ENCODE measurements around the gene SMU1. TPM values are rescaled to one million over a fixed set of nuclear protein-coding genes. Genes with fewer than 3 reads are reported as not detected.

The SMU1 gene
- total RNA-seq, 8 experiments from 2014 or later: 17.5 to 30.2 (median 27.1) TPM

GRCh38 chr9:33032865-33033264 lies 43.6 kb downstream of the SMU1 start:
- no peak overlapping the region for H3K4me3 ChIP-seq
- H3K27ac ChIP-seq: no peak overlapping the region
- ATAC-seq (replicated peaks in 6 of 8): peak in 1 of 8 experiments; percentile 13
- WGBS, 10 experiments: 56 to 100% (median 83%) methylated on average over 1 to 5 of the region's 5 CpGs; no CpG with 5 or more reads in 1 of the 10 experiments
- H3K4me1 ChIP-seq (replicated peaks in 1 of 2): peaks cover 0 to 8% of the 10 kb centered on the region in 2 donors
- in situ Hi-C loops (cut with MboI; ENCODE audit: low pct_unique_long_range_greater_than_20kb in 2 of 9, low sequenced_read_pairs in 9 of 9, unreplicated experiment in 9 of 9): no loop called here

- in situ Hi-C loops (cut with MboI; ENCODE audit: low pct_unique_long_range_greater_than_20kb in 2 of 9, low sequenced_read_pairs in 9 of 9, unreplicated experiment in 9 of 9): no loop called here
- WGBS, 10 experiments: 50 to 100% (median 86%) methylated on average over 1 of the region's 1 CpG; no CpG with 5 or more reads in 6 of the 10 experiments
- no peak overlapping the region for H3K4me3 ChIP-seq
- ATAC-seq (replicated peaks in 6 of 8): no peak
- H3K4me1 ChIP-seq (replicated peaks in 1 of 2): peaks cover 3 to 10% of the 10 kb centered on the region in 2 donors
- no peak overlapping the region for H3K27ac ChIP-seq
Measured at GRCh38 chr9:33032292-33032691, 44.2 kb downstream of the SMU1 start.

GRCh38 chr9:33030285-33030684 lies 46.2 kb downstream of the SMU1 start:
- H3K4me3 ChIP-seq: no peak overlapping the region
- H3K27ac ChIP-seq: no peak overlapping the region
- ATAC-seq (replicated peaks in 6 of 8): no peak
- peaks cover 6 to 17% of the 10 kb centered on the region in 2 donors for H3K4me1 ChIP-seq (replicated peaks in 1 of 2)
- in situ Hi-C loops (cut with MboI; ENCODE audit: low pct_unique_long_range_greater_than_20kb in 2 of 9, low sequenced_read_pairs in 9 of 9, unreplicated experiment in 9 of 9): no loop called here
- WGBS, 10 experiments: 59 to 100% (median 90%) methylated on average over 2 to 5 of the region's 5 CpGs

GRCh38 chr9:33029231-33029786 lies 47.2 kb downstream of the SMU1 start:
- Histone ChIP-seq H3K27ac (no peak overlapping the region), H3K4me3 (no peak overlapping the region), H3K4me1 (replicated peaks in 1 of 2) (peaks cover 6 to 17% of the 10 kb centered on the region in 2 donors)
- 13 to 97% (median 73%) methylated on average over 1 to 4 of the region's 4 CpGs for WGBS, 10 experiments
- no peak for ATAC-seq (replicated peaks in 6 of 8)
- in situ Hi-C loops (cut with MboI; ENCODE audit: low pct_unique_long_range_greater_than_20kb in 2 of 9, low sequenced_read_pairs in 9 of 9, unreplicated experiment in 9 of 9): no loop called here

GRCh38 chr9:33025572-33026342 lies 50.7 kb downstream of the SMU1 start:
- WGBS, 10 experiments: 0 to 25% (median 5%) methylated on average over 1 to 12 of the region's 36 CpGs; no CpG with 5 or more reads in 1 of the 10 experiments
- ATAC-seq (replicated peaks in 6 of 8): peak; percentile 6 to 77 (median 66)
- in situ Hi-C loops (cut with MboI; ENCODE audit: low pct_unique_long_range_greater_than_20kb in 2 of 9, low sequenced_read_pairs in 9 of 9, unreplicated experiment in 9 of 9): no loop called here
- peak overlapping the region; percentile 89 to 97 (median 96) for H3K4me3 ChIP-seq
- H3K4me1 ChIP-seq (replicated peaks in 1 of 2): peaks cover 6 to 17% of the 10 kb centered on the region in 2 donors
- H3K27ac ChIP-seq: peak overlapping the region; percentile 92 to 98

GRCh38 chr9:33024966-33025571 lies 51.4 kb downstream of the SMU1 start, which contains the start of gene DNAJA1:
DNAJA1 (plus strand) TSS chr9:33025273; CDS start chr9:33026485, 1,212 bp downstream.
- in situ Hi-C loops (cut with MboI; ENCODE audit: low pct_unique_long_range_greater_than_20kb in 2 of 9, low sequenced_read_pairs in 9 of 9, unreplicated experiment in 9 of 9): no loop called here
- Histone ChIP-seq H3K4me1 (replicated peaks in 1 of 2) (peaks cover 6 to 17% of the 10 kb centered on the region in 2 donors), H3K27ac (peak within 1 kb of the TSS; percentile 92 to 98), H3K4me3 (peak within 1 kb of the TSS; percentile 89 to 97 (median 96))
- ATAC-seq (replicated peaks in 6 of 8): peak; percentile 76 to 90 (median 88)
- 0 to 5% (median 0%) methylated on average over 2 to 13 of the region's 61 CpGs; no CpG with 5 or more reads in 6 of the 10 experiments for WGBS, 10 experiments

GRCh38 chr9:33024126-33024965 lies 52.1 kb downstream of the SMU1 start:
- peak; percentile 2 to 48 (median 11) for ATAC-seq (replicated peaks in 6 of 8)
- in situ Hi-C loops (cut with MboI; ENCODE audit: low pct_unique_long_range_greater_than_20kb in 2 of 9, low sequenced_read_pairs in 9 of 9, unreplicated experiment in 9 of 9): no loop called here
- Histone ChIP-seq H3K27ac (peak overlapping the region; percentile 72 to 98), H3K4me3 (peak overlapping the region; percentile 89 to 97 (median 96)), H3K4me1 (replicated peaks in 1 of 2) (peaks cover 6 to 17% of the 10 kb centered on the region in 2 donors)
- WGBS, 10 experiments: 0 to 70% (median 27%) methylated on average over 1 to 22 of the region's 33 CpGs; no CpG with 5 or more reads in 1 of the 10 experiments

GRCh38 chr9:33023661-33024060 lies 52.8 kb downstream of the SMU1 start:
- in situ Hi-C loops (cut with MboI; ENCODE audit: low pct_unique_long_range_greater_than_20kb in 2 of 9, low sequenced_read_pairs in 9 of 9, unreplicated experiment in 9 of 9): no loop called here
- no peak for ATAC-seq (replicated peaks in 6 of 8)
- Histone ChIP-seq H3K27ac (no peak overlapping the region), H3K4me3 (peak overlapping the region; percentile 89 to 97 (median 96)), H3K4me1 (replicated peaks in 1 of 2) (peaks cover 6 to 17% of the 10 kb centered on the region in 2 donors)
- WGBS, 10 experiments: 67 to 100% (median 90%) methylated on average over 1 to 4 of the region's 4 CpGs; no CpG with 5 or more reads in 1 of the 10 experiments

- 50 to 100% (median 93%) methylated on average over 2 to 7 of the region's 7 CpGs for WGBS, 10 experiments
- in situ Hi-C loops (cut with MboI; ENCODE audit: low pct_unique_long_range_greater_than_20kb in 2 of 9, low sequenced_read_pairs in 9 of 9, unreplicated experiment in 9 of 9): no loop called here
- no peak overlapping the region for H3K4me3 ChIP-seq
- no peak for ATAC-seq (replicated peaks in 6 of 8)
- peaks cover 6 to 9% of the 10 kb centered on the region in 2 donors for H3K4me1 ChIP-seq (replicated peaks in 1 of 2)
- no peak overlapping the region for H3K27ac ChIP-seq
Measured at GRCh38 chr9:33022755-33023154, 53.7 kb downstream of the SMU1 start.

- H3K4me1 ChIP-seq (replicated peaks in 1 of 2): peaks cover 3 to 7% of the 10 kb centered on the region in 2 donors
- in situ Hi-C loops (cut with MboI; ENCODE audit: low pct_unique_long_range_greater_than_20kb in 2 of 9, low sequenced_read_pairs in 9 of 9, unreplicated experiment in 9 of 9): no loop called here
- 13 to 100% (median 90%) methylated on average over 2 to 3 of the region's 3 CpGs; no CpG with 5 or more reads in 1 of the 10 experiments for WGBS, 10 experiments
- H3K27ac ChIP-seq: no peak overlapping the region
- no peak overlapping the region for H3K4me3 ChIP-seq
- ATAC-seq (replicated peaks in 6 of 8): peak in 2 of 8 experiments; percentile 1 to 2
Measured at GRCh38 chr9:33022303-33022702, 54.2 kb downstream of the SMU1 start.

GRCh38 chr9:33019797-33020196 lies 56.7 kb downstream of the SMU1 start:
- in situ Hi-C loops (cut with MboI; ENCODE audit: low pct_unique_long_range_greater_than_20kb in 2 of 9, low sequenced_read_pairs in 9 of 9, unreplicated experiment in 9 of 9): no loop called here
- WGBS, 10 experiments: 50 to 100% (median 95%) methylated on average over 2 to 18 of the region's 25 CpGs; no CpG with 5 or more reads in 4 of the 10 experiments

GRCh38 chr9:33017283-33018041 lies 59.0 kb downstream of the SMU1 start:
- no peak for ATAC-seq (replicated peaks in 6 of 8)
- in situ Hi-C loops (cut with MboI; ENCODE audit: low pct_unique_long_range_greater_than_20kb in 2 of 9, low sequenced_read_pairs in 9 of 9, unreplicated experiment in 9 of 9): no loop called here
- Histone ChIP-seq H3K27ac (no peak overlapping the region), H3K4me3 (no peak overlapping the region), H3K4me1 (replicated peaks in 1 of 2) (no peaks in the 10 kb centered on the region)
- WGBS, 10 experiments: 30 to 100% (median 73%) methylated on average over 1 to 4 of the region's 6 CpGs; no CpG with 5 or more reads in 2 of the 10 experiments

More at GRCh38 chr9:33019797-33020196, 56.7 kb downstream of the SMU1 start:
- ATAC-seq (replicated peaks in 6 of 8): no peak
- Histone ChIP-seq H3K27ac (no peak overlapping the region), H3K4me1 (replicated peaks in 1 of 2) (no peaks in the 10 kb centered on the region), H3K4me3 (no peak overlapping the region)

All from motor neuron (in vitro differentiated cells).